Measurements from ENCODE around the gene CACNA1C.
A peak's percentile ranks its signal among the peaks of the same experiment; 100 is the strongest.

CACNA1C gene

GRCh38 chr12:2286461-2287131 is 233.8 kb downstream of the CACNA1C start:
- DNase-seq = no peak

- no peak for DNase-seq
Measured at GRCh38 chr12:2287151-2287550, 234.4 kb downstream of the CACNA1C start.

- peak; percentile 13 to 79 for DNase-seq
Measured at GRCh38 chr12:2287589-2287988, 234.8 kb downstream of the CACNA1C start.

GRCh38 chr12:2288001-2288400 is 235.2 kb downstream of the CACNA1C start:
- no peak for DNase-seq

- no peak for DNase-seq
Measured at GRCh38 chr12:2288471-2288870, 235.7 kb downstream of the CACNA1C start.

- DNase-seq = peak in 1 of 2 experiments; percentile 48
Measured at GRCh38 chr12:2288875-2289274, 236.1 kb downstream of the CACNA1C start.

DNA sequence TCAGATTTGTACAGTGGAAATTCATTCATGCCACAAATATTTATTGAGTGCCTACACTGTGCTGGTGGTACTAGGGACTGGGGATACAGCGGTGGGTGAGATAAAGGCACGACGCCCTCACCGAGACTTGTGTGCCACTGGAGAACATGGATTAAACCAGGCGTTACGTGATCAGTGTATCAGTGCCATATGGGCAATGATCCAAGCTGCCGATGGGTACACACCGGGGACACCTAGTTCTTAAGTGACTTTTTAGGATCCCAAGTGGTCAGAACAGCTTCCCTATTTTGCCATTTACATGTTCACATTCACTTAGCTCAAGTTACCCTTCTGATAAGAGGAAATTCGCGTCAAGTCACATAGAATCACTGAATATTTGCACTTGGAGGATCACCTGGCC is 236.7 kb downstream of the CACNA1C start:
- DNase-seq = no peak

DNA sequence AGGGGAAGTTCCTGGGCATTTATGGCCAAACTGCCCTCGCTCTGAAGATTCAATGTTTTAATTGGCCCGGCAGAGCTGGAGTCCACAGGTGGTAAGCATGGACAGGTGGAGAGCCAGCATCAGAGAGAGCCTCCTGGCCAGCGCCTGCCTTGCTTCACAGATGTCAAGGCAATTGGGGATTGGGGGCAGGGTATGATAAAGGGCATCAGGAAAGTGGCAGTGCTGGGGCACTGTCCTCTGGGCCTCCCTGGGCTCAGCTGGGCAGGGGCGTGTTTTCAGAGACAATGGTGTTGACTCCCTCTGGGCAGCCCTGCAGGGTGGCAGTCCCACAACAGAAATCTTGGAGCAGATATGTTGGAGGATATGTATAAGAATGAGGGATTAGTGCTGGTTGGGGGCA is 237.3 kb downstream of the CACNA1C start:
- no peak for DNase-seq

DNA sequence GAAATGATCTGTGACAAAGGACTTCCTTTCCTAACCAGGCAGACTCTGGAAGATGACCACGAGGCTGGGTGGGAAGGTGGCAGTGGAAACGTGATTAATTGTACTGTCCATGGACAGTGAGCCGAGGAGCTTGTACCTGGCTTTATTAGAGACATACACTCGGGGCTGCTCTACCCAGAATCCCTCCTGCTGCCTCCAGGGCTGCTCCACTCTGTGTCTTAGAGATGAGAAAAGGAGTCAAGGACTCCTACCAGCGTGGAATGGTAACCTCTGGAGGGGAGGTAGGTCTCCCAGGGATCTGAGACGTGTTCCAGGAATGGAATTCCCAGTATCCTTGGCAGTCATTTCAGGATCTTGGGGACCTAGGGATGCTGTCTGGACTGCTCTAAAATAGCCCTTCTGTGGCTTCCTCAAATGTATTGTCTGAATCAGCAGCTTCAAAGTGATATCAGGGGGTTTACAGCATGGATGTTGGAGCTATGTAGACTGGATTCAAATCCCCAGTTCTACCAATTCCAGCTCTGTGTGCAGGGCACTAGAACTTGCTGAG is 237.8 kb downstream of the CACNA1C start:
- no peak for DNase-seq

DNA sequence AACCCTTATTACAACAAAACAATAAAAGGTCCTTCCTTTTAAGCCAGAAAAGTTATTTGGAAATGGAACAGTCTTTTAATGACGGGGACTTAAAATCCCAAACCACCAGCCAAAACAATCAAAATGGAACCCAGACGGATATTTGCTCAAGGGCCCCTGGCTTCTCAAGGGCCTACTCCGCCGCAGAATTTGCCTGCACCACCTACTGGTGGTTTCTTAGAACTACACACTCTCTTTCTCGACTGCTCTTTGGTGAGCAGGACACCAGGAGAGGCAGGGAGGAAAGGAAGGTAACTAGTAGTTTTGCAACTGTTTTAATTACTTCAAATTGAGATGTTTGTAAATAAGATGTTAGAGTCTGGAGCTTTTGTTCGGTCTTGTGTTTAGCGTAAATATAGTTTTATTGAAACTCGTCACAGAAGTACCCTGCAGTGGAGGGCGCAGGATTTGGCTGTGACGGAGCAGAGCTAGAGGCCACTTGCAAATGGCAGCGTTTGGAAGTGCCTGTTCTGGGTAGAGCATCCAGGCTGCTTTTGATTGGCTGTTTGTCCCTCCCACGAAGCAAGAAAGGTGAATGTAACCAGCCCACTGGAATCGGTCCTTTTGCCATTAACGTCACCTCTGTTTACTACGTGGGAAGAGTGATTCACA is 238.5 kb downstream of the CACNA1C start:
- DNase-seq = peak; percentile 5 to 71

GRCh38 chr12:2291947-2292346 is 239.2 kb downstream of the CACNA1C start:
- no peak for DNase-seq

DNA sequence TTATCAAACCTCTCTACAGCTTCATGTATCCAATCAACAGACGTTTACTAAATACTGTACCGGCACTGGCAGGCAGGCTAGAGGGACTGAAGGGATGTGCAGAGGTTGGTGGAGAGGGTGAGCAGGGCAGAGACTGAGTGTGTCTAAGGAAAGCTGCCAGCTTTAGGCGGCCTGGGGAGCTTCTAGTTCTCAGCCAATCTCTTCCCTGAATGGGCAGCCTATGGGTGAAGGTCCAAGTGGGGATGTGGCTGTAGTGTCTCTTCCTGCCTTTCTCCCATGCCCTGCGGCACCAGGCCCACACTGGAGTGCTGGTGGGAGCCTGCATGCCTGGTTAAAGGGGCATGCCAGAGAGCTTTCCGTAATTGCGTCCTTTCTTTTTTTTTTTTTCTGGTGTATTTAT is 239.8 kb downstream of the CACNA1C start:
- DNase-seq = no peak

DNA sequence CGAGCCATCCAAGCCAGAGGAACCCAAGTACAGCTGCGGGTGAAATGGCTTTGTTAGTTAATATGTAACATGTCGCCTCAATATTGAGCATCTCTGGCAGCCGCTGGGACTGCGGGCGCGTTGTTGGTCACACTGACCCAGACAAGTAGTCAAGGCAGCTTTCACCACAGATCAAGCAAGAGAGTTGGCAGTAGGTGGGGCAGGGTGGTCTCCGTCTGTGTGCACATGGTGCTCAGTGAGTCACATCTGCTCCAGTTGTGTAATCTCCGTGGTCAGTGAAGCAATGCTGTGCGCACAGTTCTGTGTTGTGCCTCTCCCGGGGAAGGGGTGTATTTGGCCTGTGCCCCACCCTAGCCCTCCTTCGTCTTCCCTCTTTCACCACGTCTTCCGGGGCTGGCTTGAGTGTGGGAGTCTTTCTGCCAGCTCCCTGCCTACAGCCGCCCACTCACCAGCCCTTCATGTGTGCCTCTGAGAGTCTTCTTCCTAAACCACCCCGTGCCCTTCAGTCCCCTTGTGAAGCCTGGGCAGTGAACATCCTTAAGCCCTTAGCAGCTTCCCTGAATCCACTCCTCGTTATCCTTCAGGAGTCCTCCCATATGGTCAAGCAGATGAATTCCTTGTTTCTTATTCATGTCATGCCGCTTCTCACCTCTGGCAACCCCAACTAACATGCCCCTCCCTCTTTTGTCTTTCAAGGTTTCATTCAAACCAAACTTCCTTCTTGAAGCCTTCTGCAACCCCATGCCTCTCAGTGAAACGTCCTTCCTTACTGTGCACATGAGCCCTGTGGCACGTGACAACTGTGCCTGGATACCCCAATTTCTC is 242.1 kb downstream of the CACNA1C start:
- no peak for DNase-seq

DNA sequence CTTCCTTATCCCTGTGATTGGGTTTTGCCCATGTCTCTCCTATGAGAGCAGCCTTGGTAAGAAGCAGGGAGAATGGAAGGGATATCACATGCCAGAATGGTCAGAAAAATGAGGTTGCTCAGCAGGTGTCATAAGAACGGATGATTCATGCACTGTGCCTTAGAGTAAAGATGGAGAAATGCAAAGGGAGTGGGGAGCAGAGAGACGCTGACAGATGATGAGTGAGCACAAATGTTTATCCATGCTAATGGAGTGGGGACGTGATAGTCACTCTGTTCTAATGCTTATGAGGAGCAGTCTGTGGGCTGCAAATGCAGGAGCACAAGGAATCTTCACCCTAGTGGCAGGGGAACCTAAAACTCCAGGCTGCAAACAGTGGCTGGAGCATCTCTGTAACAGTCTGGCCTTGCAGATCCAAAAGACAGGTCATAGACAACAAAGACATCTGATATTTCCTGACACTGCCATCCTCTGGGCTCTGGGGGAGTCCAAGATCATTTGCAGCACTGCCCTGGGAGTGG is 243.2 kb downstream of the CACNA1C start:
- DNase-seq = no peak

DNA sequence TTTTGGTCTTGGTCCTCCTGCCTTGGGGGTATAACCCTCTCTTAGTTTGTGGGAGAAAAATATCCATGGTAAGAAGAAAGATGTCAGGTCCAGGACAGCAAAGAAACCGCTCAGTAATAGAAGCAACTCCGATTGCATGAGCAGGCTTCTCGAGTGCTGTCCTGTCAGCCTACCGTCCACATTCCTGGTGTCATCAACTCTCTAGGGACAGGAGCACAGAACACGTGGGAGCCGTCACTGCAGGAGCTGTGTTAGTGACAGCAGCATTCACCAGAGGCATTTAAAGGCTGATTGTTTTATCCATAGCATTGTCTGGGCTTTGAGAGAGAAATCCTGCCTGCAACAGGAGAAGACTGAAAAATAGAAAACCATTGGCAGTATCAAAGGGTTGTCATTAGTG is 244.2 kb downstream of the CACNA1C start:
- DNase-seq = no peak

DNA sequence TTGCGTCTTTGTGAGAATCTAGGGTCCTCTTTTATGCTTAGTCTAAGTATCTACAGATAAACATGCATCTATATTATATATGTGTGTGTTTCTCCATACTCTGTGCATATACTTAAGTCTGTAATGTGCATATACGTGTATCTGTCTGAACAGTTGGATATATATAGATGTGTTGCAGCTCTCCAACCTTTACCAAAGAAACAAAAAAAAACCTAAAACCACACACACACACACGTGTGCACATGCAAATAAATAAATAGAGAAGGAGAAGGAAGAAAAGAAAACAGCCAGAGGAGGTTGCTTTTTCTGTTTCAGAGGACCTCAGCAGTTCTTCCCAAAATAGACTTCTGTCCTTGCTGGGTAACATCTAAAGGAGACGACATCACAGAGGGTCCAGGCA is 244.9 kb downstream of the CACNA1C start:
- no peak for DNase-seq

DNA sequence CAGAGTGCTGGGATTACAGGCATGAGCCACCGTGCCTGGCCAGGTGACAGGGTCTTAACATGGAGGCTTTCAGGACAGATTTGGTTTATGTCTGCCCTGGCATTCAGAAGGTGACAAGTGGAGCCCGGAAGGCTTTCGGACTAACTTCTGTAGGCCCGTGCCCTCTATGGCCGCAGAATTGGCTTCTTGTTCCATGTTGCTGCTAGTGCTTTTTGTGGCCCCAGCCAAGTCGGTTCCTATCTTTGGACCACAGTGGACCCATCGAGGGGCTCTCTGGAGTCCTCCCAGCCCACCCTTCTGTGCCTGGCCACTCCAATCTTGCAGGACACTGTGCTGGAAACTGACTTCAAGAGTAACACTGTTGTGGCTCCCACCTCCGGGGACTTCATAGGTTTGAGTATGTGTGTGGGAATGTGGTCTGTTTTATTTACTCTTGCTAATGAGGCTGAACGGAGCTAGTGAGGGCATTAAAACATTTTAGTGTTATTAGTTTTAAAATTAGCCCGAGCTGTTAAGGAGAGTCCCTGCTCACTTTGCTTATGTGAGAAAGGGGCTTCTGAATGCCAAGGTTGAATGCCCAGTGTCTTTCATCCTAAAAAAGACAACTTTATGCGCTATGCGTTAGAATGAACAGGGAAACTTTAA is 245.9 kb downstream of the CACNA1C start:
- DNase-seq = no peak

DNA sequence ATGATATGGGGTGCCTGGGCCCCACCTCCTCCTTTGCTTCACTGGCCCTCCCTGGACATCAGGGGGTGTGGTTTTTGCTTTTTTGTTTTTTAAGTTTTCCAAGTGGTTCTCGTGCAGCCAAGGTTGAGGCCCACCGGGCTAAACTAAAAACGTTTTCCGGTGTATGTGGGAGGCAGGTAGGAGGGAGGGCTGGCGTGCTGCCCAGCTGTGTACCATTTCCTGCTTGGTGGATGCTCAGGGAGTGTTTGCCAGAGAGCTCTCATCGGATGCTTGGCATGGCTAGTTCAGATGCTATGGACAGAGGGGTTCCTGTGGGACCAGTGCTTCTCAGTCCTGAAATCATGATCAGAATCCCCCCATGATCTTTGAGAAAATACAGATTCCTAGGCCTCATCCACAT is 246.4 kb downstream of the CACNA1C start:
- no peak for DNase-seq

- no peak for DNase-seq
Measured at GRCh38 chr12:2300168-2300567, 247.4 kb downstream of the CACNA1C start.

DNA sequence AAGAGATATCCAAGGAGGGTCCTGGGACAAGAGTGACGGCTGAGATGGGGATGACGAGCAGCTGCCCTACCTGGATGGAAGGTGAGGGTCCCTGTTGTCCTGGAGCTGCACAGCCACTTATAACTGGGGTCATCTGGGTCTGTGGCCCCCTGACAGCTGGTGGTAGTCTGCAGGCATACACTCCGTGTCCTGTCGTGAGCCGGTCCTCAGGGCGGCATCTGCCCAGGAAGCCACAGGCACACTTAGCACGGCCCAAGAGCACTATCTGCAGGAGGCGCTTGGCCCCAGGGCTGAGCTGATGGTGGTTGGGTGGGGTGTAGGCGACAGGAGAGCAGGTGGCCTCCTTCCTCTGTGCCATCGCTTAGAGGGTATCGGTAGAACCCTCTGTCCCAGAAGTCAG is 248.1 kb downstream of the CACNA1C start:
- DNase-seq = no peak

GRCh38 chr12:2301531-2302461 is 249.0 kb downstream of the CACNA1C start:
- no peak for DNase-seq

Measured in NCI-H526 (cell line).